HG03354 (cell line): ENCODE results near the gene SBF1.

Experiments
- ATAC-seq: cut with Tn5 transposase; IDR thresholded peaks from one replicate; pipeline ENCODE4 v1.9.1; 2021; ENCODE audit warnings: mild to moderate bottlenecking; ENCODE audit not compliant: unreplicated experiment, poor library complexity, severe bottlenecking

SBF1 gene

GRCh38 chr22:50506611-50507420 is 32.0 kb upstream of the SBF1 start:
- no peak for ATAC-seq

DNA sequence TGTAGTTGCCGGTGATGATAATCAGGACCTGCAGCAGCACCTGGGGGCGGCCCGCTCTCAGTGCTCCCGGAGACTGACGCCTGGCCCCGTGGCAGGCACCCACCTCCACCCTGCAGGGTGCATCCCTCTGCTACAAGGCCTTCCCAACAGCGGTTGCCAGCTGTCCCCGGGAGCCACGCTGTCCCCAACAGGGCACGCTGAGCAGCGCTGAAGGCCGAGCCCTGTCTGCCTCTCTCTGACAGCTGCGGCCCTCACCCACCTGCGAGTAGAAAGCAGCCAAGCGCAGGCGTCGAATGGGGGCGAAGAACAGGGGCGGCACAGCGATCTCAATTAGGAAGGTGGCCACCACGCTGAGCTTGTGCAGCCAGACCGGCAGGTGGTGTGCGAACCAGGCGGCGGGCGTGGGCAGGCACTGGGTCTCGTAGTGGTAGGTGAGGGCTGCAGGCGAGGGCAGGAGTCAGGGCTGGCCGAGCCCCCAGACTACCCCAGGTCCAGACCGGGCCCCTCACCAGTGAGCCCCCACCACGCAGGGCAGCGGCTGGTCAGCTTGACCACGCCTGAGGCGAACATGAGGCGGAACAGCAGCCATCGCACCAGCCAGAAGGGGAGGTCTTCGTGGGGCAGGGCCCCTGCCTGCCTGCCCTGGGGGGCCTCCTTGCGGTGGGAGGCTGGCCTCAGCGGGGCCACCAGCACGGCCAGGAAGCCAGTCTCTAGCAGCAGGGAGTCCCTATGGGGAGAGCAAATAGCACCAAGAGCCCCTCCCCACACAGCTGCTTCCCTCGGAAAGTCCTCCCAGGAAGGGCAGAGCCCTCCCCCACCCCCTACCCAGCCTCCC is 31.2 kb upstream of the SBF1 start:
- no peak for ATAC-seq

GRCh38 chr22:50505276-50505775 is 30.5 kb upstream of the SBF1 start:
- no peak for ATAC-seq

- no peak for ATAC-seq
Measured at GRCh38 chr22:50504369-50505211, 29.8 kb upstream of the SBF1 start.

DNA sequence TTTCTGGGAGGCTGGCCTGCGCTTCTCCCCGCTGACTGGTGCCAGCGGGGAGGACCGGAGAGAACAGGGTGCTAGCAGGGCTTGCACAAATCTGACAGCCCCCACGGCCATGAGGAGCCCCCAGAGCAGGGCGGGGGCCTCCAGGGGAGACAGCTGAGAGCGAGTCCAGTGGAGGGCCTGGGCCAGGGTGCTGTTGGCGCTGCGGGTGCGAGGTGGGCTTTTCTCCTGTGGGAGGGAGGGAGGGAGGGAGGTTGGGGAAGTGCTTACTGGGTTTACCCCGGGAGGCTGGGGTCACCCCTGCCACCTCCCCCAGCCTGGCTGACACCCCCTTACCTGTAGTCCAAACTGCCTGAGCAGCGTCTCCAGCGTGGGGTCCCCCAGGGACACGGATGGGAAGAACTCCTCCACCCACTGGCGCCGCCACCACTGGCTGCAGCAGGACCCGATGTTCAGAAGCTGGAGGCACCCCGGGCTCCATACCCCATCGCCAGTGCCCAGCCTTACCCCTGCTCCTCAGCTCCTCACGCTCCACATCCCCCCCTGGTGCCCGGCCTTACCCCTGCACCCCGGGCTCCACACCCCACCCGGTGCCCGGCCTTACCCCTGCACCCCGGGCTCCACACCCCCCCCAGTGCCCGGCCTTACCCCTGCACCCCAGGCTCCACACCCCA is 28.8 kb upstream of the SBF1 start:
- no peak for ATAC-seq

DNA sequence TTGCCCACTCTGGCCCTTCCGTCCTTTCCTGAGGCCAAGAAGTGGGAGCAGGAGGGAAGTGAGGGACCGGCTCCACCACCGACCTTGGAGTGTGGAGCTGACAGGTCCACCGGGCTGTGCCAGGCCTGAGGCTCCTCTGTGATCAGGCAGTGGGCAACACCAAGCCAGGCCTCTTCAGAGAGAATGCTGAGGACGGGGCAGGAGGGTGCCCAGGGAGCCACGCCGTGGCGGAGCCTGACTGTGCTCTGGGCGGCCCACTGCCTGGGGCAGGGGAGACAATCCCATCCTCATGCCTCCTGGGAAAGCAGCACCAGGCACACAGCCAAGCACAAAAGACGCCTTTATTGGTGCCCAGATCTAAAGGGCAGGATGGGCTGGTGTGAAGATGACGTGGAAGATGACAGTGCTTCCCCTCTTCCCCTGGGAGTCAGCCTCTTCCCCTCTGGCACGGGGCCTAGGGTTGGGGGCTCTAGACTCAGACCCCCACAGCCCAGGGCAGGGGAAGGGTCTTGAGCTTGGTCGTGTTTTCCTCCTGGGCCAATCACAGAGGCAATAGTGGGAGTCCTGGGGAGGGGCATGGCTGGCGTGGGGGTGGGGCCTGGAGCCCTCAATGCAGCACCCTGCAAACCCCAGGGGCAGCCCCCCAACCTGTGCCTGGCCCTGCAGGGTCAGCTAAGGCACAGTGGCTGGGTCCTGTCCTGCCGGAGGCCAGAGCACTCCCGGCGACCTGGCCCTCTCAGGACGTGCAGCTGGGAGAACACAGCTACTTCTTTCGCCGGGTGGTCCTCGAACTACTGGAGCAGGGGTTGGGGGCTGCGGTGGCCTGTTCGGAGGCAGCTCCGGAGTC is 28.0 kb upstream of the SBF1 start:
- no peak for ATAC-seq

- no peak for ATAC-seq
Measured at GRCh38 chr22:50502096-50502495, 27.3 kb upstream of the SBF1 start.

DNA sequence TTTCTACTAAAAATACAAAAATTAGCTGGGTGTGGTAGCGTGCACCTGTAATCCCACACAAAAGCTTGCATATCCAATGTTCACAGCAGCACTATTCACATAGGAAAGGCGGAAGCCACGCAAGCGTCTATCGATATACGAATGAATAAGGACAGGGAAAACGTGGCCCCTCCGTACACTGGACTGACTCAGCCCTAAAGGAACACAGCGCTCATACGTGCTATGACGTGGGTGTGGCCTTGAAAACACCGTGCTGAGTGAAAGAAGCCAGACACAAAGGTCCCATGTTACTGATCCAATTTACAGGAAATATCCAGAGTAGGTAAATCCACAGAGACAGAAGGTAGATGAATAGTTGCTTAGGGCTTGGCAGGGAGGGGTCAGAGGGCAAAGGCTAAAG is 25.6 kb upstream of the SBF1 start:
- no peak for ATAC-seq

GRCh38 chr22:50498322-50498890 is 23.6 kb upstream of the SBF1 start:
- ATAC-seq = no peak

DNA sequence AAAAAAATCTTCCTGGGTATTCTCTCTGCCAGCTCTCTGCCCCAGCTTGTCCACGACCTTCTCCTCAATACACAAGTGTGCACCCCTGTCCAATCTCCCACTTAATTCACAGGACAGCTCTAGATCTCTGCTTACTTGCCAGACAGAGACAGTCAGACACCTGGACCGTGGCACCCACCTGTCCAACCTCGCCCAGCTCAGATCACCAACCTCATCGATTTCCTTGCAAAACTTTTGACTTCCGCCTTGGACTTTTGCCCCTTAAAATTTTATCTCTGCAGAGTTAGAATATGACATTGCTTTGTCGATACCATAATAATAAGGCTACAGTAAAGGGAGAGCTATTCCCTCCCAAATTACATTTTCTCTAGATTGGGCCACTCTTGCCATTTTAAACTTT is 22.3 kb upstream of the SBF1 start:
- no peak for ATAC-seq

- no peak for ATAC-seq
Measured at GRCh38 chr22:50490531-50491308, 15.9 kb upstream of the SBF1 start.

DNA sequence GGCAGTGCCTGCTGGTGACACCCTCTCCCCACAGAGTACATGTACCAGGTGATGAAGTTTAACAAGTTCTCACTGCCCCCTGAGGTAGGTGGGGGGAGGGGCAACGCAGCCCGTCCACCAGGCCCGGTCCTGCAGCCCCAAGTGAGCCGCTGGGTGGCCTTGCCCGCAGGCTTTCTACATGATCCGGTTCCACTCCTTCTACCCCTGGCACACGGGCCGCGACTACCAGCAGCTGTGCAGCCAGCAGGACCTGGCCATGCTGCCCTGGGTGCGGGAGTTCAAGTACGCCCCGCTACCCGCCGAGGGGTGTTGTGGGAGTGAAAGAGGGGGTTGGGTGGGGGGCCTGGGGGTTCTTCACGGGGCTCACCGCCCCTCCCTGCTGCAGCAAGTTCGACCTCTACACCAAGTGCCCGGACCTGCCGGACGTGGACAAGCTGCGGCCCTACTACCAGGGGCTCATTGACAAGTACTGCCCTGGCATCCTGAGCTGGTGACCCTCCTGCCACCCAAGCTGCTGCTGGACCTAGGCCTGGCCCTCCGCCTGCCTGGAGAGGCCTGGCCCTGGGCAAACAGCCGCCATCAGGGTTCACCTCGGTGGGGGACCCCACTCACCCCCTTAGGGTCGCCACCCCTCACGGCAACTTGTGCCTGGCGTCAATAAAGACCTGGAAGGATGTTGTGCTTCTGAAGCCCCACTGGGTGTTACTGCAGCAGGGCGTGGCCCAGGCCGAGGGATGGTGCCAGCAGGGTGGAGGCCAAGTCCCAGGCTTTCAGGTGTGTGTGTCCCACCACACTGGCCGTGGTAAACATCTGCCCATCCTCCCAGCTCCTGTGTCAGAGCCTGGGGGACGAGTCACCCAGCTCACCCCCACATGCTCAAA is 14.8 kb upstream of the SBF1 start:
- ATAC-seq = no peak

DNA sequence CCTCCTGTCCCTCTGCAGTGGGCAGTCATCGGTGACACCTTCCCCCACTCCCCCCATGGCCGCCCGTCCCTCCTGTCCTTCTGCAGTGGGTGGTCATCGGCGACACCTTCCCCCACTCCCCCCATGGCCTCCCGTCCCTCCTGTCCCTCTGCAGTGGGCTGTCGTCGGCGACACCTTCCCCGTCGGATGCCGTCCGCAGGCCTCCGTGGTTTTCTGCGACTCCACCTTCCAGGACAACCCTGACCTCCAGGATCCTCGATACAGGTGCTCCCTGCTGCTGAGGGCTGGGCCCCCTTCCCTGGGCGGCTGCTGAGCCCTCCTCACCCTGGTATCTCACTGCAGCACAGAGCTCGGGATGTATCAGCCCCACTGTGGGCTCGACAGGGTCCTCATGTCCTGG is 14.1 kb upstream of the SBF1 start:
- ATAC-seq = no peak

DNA sequence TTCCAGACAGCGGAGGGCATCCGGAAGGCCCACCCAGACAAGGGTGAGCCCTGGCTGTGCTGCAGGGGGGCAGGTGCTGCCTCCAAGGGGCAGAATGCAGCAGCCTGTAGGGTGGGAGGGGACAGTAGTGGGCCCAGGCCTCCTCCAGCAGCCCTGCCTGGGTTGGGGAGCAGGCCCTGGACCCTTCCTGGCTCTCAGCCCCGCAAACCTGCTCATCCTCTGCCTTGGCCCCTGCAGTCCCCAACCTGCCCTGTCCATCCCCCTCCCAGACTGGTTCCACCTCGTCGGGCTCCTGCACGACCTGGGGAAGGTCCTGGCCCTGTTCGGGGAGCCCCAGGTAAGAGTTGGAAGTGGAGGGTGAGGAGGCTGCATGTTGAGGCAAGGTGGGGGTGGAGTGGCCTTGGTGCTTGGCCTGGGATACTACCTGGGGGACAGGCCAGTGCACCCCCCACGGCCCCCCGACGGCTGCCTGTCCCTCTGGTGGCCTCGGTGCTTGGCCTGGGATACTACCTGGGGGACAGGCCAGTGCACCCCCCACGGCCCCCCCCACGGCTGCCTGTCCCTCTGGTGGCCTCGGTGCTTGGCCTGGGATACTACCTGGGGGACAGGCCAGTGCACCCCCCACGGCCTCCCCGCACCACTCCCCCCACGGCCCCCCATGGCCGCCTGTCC is 13.3 kb upstream of the SBF1 start:
- no peak for ATAC-seq

- ATAC-seq = no peak
Measured at GRCh38 chr22:50487290-50488005, 12.6 kb upstream of the SBF1 start.
